HUES64 (cell line): Measurements from ENCODE around the gene DNAAF9. TPM values are rescaled to one million over a fixed set of nuclear protein-coding genes. Genes with fewer than 3 reads are reported as not detected.

Source experiments
- H3K27ac ChIP-seq: 2 replicates; pipeline ENCODE4 v1.7.0; 2013; ENCODE audit warnings: low read depth, low read length, inconsistent platforms
- H3K27me3 ChIP-seq: 2 replicates; pipeline ENCODE4 v1.6.1; 2013; ENCODE audit warnings: mild to moderate bottlenecking, low read length; ENCODE audit not compliant: insufficient read depth
- H3K36me3 ChIP-seq: 2 replicates; pipeline ENCODE4 v1.6.1; 2013; ENCODE audit warnings: mild to moderate bottlenecking, low read length; ENCODE audit not compliant: insufficient read depth
- H3K4me1 ChIP-seq: 2 replicates; pipeline ENCODE4 v1.6.1; 2013; ENCODE audit warnings: mild to moderate bottlenecking, low read length, moderate library complexity; ENCODE audit not compliant: insufficient read depth
- H3K4me3 ChIP-seq: 2 replicates; pipeline ENCODE4 v1.5.1; 2013; ENCODE audit warnings: mild to moderate bottlenecking, low read length, moderate library complexity
- H3K9ac ChIP-seq: 2 replicates; pipeline ENCODE4 v1.6.1; 2013; ENCODE audit warnings: mild to moderate bottlenecking, low read depth, low read length
- H3K9me3 ChIP-seq: 2 replicates; pipeline ENCODE4 v1.6.1; 2013; ENCODE audit warnings: low read depth, low read length; ENCODE audit not compliant: insufficient read depth
- WGBS: fragments of 150-250, 120-280 bp; methylation state at CpG from one replicate; pipeline ENCODE4 v1.1.7; 2013; ENCODE audit warnings: missing lambda C conversion rate; 5-methylcytosine and 5-hydroxymethylcytosine counted together
- polyA plus RNA-seq, 2 experiments: library from polyadenylated mRNA; stranded (reverse); fragments of 50-300 nt; gene quantifications; one replicate each; pipeline ENCODE4 v1.2.3, GENCODE V29; 2013

DNAAF9 gene
- polyA plus RNA-seq (2013, experiment 1 of 2) = 2.8 TPM
- polyA plus RNA-seq (2013, experiment 2 of 2) = 4.1 TPM

- no peak within 1 kb of the TSS; the same call in 1 of the 2 replicates for H3K27ac ChIP-seq
- H3K4me1 ChIP-seq = peaks cover 4% of the 10 kb centered on the region
- peak within 1 kb of the TSS; percentile 59 for H3K9ac ChIP-seq
- no peaks in the 10 kb centered on the region for H3K36me3 ChIP-seq
- peaks cover 16% of the 10 kb centered on the region for H3K27me3 ChIP-seq
- H3K4me3 ChIP-seq = peak within 1 kb of the TSS; percentile 59
- under 1% methylated on average over 61 of the region's 71 CpGs for WGBS
- no peaks in the 10 kb centered on the region for H3K9me3 ChIP-seq
These were observed at the start of gene DNAAF9 for GRCh38 chr20:3407040-3407770. TSS of gene DNAAF9 (minus strand) at chr20:3407669. CDS start at chr20:3407557, 112 bp downstream.

- H3K9ac ChIP-seq = no peak overlapping the region
- peaks cover 8% of the 10 kb centered on the region; the same call in 1 of the 2 replicates for H3K4me1 ChIP-seq
- no peaks in the 10 kb centered on the region for H3K9me3 ChIP-seq
- H3K27me3 ChIP-seq = no peaks in the 10 kb centered on the region
- H3K4me3 ChIP-seq = no peak overlapping the region
- no peak overlapping the region for H3K27ac ChIP-seq
- 79% methylated on average over 3 of the region's 4 CpGs for WGBS
- no peaks in the 10 kb centered on the region for H3K36me3 ChIP-seq
These were observed 49.2 kb upstream of the DNAAF9 start for GRCh38 chr20:3456648-3457047.

GRCh38 chr20:3454831-3455230 lies 47.4 kb upstream of the DNAAF9 start:
- H3K9ac ChIP-seq = no peak overlapping the region
- WGBS = 60% methylated on average over 5 of the region's 5 CpGs
- H3K27ac ChIP-seq = no peak overlapping the region
- H3K36me3 ChIP-seq = no peaks in the 10 kb centered on the region
- no peak overlapping the region for H3K4me3 ChIP-seq
- no peaks in the 10 kb centered on the region for H3K27me3 ChIP-seq
- H3K9me3 ChIP-seq = no peaks in the 10 kb centered on the region
- H3K4me1 ChIP-seq = no peaks in the 10 kb centered on the region

GRCh38 chr20:3452690-3453089 lies 45.2 kb upstream of the DNAAF9 start:
- no peak overlapping the region for H3K9ac ChIP-seq
- no peaks in the 10 kb centered on the region for H3K4me1 ChIP-seq
- H3K27ac ChIP-seq = no peak overlapping the region
- no peaks in the 10 kb centered on the region for H3K36me3 ChIP-seq
- H3K9me3 ChIP-seq = no peaks in the 10 kb centered on the region
- no peak overlapping the region for H3K4me3 ChIP-seq
- no peaks in the 10 kb centered on the region for H3K27me3 ChIP-seq
- 90% methylated on average over 4 of the region's 4 CpGs for WGBS

- Histone ChIP-seq H3K9me3 (no peaks in the 10 kb centered on the region), H3K4me3 (no peak overlapping the region), H3K9ac (no peak overlapping the region), H3K36me3 (no peaks in the 10 kb centered on the region), H3K27ac (no peak overlapping the region), H3K4me1 (no peaks in the 10 kb centered on the region), H3K27me3 (no peaks in the 10 kb centered on the region)
- WGBS = 83% methylated on average over 1 of the region's 2 CpGs
These were observed 44.7 kb upstream of the DNAAF9 start for GRCh38 chr20:3452136-3452535.

GRCh38 chr20:3449319-3449718 lies 41.9 kb upstream of the DNAAF9 start:
- H3K36me3 ChIP-seq = no peaks in the 10 kb centered on the region
- H3K4me1 ChIP-seq = no peaks in the 10 kb centered on the region
- H3K4me3 ChIP-seq = no peak overlapping the region
- WGBS = 64% methylated on average over 1 of the region's 1 CpG
- H3K9ac ChIP-seq = no peak overlapping the region
- no peaks in the 10 kb centered on the region for H3K27me3 ChIP-seq
- H3K9me3 ChIP-seq = no peaks in the 10 kb centered on the region
- no peak overlapping the region for H3K27ac ChIP-seq

GRCh38 chr20:3447321-3447720 lies 39.9 kb upstream of the DNAAF9 start:
- H3K9ac ChIP-seq = no peak overlapping the region
- WGBS = 97% methylated on average over 2 of the region's 2 CpGs
- no peaks in the 10 kb centered on the region for H3K4me1 ChIP-seq

GRCh38 chr20:3446779-3447178 lies 39.3 kb upstream of the DNAAF9 start:
- H3K9me3 ChIP-seq = no peaks in the 10 kb centered on the region; the same call in 1 of the 2 replicates
- no peaks in the 10 kb centered on the region for H3K27me3 ChIP-seq
- H3K4me1 ChIP-seq = no peaks in the 10 kb centered on the region
- H3K36me3 ChIP-seq = no peaks in the 10 kb centered on the region
- 94% methylated on average over 5 of the region's 8 CpGs for WGBS
- no peak overlapping the region for H3K9ac ChIP-seq
- no peak overlapping the region for H3K27ac ChIP-seq
- no peak overlapping the region for H3K4me3 ChIP-seq

More at GRCh38 chr20:3447321-3447720, 39.9 kb upstream of the DNAAF9 start:
- no peak overlapping the region for H3K27ac ChIP-seq
- H3K9me3 ChIP-seq = no peaks in the 10 kb centered on the region; the same call in 1 of the 2 replicates
- no peak overlapping the region for H3K4me3 ChIP-seq
- no peaks in the 10 kb centered on the region for H3K27me3 ChIP-seq
- no peaks in the 10 kb centered on the region for H3K36me3 ChIP-seq

GRCh38 chr20:3436864-3437574 lies 29.6 kb upstream of the DNAAF9 start:
- no peak overlapping the region for H3K27ac ChIP-seq
- no peaks in the 10 kb centered on the region for H3K4me1 ChIP-seq
- H3K9me3 ChIP-seq = no peaks in the 10 kb centered on the region
- H3K27me3 ChIP-seq = no peaks in the 10 kb centered on the region
- H3K4me3 ChIP-seq = no peak overlapping the region
- H3K9ac ChIP-seq = no peak overlapping the region
- WGBS = 92% methylated on average over 2 of the region's 2 CpGs
- H3K36me3 ChIP-seq = no peaks in the 10 kb centered on the region

- Histone ChIP-seq H3K9ac (no peak overlapping the region), H3K9me3 (no peaks in the 10 kb centered on the region), H3K4me1 (no peaks in the 10 kb centered on the region), H3K36me3 (no peaks in the 10 kb centered on the region), H3K4me3 (no peak overlapping the region), H3K27me3 (no peaks in the 10 kb centered on the region), H3K27ac (no peak overlapping the region)
- 96% methylated on average over 6 of the region's 6 CpGs for WGBS
These were observed 26.8 kb upstream of the DNAAF9 start for GRCh38 chr20:3434232-3434631.

- WGBS = 97% methylated on average over 3 of the region's 3 CpGs
- H3K4me1 ChIP-seq = no peaks in the 10 kb centered on the region
- H3K4me3 ChIP-seq = no peak overlapping the region
- H3K9ac ChIP-seq = no peak overlapping the region
- H3K27ac ChIP-seq = no peak overlapping the region
- H3K27me3 ChIP-seq = no peaks in the 10 kb centered on the region
- no peaks in the 10 kb centered on the region for H3K9me3 ChIP-seq
- no peaks in the 10 kb centered on the region for H3K36me3 ChIP-seq
These were observed 26.3 kb upstream of the DNAAF9 start for GRCh38 chr20:3433744-3434143.
